GM21381 (cell line): ENCODE measurements around the gene PHETA1.
"Not testable (repeated sequence)": the region's sequence is repeated elsewhere in the genome, so short reads cannot be mapped to it uniquely, and the experiment has no call there.

Experiments used
- ATAC-seq: cut with Tn5 transposase; IDR thresholded peaks from one replicate; pipeline ENCODE4 v1.9.1; 2021; ENCODE audit warnings: mild to moderate bottlenecking, moderate library complexity; ENCODE audit not compliant: unreplicated experiment

PHETA1 gene

DNA sequence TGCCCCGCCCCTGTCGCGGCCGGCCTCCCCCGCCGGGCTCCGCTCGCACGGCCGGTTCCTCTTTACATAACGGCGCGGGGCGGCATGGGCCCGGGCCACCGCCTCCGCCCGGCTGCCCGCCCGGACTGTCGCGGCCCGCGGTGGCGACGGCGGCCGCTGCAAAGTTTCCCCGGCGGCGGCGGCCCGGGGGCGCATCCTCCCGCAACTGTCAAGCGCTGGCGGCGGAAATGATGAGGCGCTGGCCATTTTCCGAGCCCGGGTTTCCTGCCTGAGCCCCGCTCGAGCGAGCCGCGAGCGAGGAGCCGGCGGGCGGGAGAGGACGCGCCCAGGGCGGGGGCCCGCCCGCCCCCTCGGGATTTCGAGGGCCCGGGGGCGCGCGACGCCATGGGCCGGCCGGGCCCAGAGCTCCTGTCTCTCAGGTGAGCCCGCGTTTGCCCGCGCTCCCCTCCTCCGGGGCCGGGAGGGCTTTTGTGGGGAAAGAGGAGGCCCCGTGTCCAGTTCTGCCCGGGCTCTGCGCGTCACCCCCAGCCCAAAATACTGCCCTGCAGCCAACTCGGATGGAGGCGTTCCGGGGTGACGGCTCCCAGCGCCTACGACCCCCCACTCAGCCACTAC lies 37.1 kb upstream of the PHETA1 start, which contains the start of gene SH2B3:
Gene SH2B3 (plus strand): TSS at position 65 of the 615 bp plus-strand sequence. CDS start 12,223 bp downstream, outside the sequence.
- ATAC-seq: peak; percentile 5

DNA sequence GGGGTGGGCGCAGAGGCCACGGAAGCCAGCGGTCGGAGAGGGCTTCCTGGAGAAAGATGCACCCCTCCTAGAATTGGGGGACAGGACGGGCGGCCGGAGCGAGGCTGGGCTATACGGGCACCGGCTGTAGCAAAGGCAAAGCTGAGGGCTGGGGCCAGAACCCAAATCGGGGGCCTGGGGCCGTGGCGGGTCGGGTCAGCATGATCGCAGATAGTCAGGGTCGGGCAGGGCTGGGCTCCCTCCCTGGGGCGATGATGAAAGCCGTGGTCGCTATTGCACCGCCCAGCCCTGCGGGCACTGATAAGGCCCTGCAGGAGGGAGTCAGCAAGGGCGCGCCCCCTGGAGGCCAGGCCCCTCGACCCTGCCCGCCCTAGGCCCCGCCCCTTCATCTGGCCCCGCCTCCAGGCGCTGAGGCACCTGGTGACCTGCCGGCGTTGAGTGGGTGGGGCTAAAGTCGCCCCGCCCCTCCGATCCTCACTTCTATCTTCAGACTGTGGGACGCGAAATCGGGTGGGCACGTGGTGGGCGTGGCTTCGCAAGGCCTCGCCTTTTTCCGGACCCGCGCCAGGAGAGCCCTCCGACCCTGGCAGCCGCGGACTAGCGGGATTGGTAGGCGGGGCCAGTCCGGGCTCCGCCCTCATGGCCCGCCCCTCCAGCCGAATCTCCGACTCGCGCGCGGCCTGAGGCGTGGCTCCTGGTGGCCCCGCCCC lies 36.4 kb upstream of the PHETA1 start:
- ATAC-seq: peak; percentile 48

- ATAC-seq: no peak
Measured at GRCh38 chr12:111404362-111405148, 35.7 kb upstream of the PHETA1 start.

DNA sequence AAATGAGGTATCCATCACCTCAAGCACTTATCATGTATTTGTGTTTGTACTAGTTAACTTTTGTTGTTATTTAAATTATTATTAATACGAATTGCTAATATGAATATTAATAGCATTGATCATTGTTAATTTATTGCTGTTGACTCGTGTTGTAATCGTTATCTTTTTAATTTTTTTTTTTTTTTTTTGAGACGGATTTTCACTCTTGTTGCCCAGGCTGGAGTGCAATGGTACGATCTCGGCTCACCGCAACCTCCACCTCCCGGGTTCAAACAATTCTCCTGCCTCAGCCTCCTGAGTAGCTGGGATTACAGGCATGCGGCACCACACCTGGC lies 33.6 kb upstream of the PHETA1 start:
- not testable (repeated sequence) for ATAC-seq

DNA sequence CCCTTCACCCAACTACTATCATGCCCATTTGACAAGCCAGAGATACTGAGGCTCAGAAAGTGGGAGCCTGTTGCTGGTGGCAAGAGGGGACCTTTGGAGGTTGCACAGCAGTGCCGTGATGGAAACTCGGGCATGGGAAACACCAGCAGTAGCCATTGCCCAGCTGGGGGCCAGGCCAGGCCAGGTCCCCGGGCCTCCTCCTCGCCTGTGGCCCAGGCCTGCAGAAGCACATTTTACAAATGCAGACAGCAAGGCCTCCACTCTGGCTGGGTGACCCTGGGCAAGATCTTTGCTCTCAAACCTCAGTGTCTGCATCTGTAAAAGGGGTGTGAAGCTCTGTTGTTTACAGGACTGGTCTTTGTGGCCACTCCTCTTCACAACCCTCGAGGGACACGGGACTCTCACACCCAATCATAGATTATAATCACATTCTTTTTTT lies 32.3 kb upstream of the PHETA1 start:
- ATAC-seq: no peak

- ATAC-seq: not testable (repeated sequence)
Measured at GRCh38 chr12:111399741-111400404, 31.0 kb upstream of the PHETA1 start.

GRCh38 chr12:111398530-111398929 lies 29.6 kb upstream of the PHETA1 start:
- no peak for ATAC-seq

DNA sequence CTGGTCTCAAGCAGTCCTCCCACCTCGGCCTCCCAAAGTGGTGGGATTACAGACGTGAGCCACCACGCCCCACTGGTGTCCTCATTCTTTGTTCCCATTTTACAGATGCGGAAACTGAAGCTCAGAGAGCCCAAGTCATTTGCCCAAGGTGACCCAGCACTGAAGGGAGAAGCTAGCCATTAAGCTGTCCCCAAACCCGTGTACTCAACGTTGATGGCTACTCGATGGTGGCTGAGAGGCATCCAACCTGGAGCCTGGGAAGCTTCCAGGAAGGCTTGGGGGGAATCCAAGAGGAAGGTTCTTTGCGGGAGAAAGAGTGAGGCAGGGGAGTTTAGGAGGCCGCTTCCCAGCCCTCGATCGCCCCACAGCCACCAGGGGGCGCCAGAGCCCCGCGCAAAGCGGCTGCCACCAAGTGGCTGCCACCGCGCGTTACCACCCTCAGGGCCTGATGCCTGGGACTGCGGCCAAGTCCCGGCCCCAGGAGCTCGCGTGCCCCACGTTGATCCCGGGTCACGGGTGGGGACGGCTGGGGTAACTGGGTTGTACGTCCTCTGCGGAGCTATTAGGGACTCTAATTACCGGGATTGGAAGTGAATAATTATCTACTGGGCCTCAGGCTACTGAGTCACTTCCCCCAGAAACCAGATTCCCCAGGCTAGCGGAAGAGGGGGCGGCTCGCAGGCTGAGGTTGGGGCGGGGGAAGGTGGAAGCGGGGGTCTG lies 28.0 kb upstream of the PHETA1 start:
- ATAC-seq: peak; percentile 56

DNA sequence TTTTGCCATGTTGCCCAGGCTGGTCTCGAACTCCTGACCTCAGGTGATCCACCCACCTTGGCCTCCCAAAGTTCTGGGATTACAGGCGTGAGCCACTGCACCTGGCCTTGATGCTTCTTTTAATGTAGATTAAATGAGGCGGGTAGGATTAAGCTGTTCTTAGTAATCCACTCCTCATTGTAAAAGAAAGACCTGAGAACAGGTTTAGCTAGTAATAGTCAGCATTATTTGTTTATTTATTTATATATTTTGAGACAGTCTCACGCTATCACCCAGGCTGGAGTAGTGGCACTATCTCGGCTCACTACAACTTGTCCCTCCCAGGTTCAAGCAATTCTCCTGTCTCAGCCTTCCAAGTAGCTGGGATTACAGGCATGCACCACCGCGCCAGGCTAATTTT lies 27.4 kb upstream of the PHETA1 start:
- ATAC-seq: not testable (repeated sequence)

DNA sequence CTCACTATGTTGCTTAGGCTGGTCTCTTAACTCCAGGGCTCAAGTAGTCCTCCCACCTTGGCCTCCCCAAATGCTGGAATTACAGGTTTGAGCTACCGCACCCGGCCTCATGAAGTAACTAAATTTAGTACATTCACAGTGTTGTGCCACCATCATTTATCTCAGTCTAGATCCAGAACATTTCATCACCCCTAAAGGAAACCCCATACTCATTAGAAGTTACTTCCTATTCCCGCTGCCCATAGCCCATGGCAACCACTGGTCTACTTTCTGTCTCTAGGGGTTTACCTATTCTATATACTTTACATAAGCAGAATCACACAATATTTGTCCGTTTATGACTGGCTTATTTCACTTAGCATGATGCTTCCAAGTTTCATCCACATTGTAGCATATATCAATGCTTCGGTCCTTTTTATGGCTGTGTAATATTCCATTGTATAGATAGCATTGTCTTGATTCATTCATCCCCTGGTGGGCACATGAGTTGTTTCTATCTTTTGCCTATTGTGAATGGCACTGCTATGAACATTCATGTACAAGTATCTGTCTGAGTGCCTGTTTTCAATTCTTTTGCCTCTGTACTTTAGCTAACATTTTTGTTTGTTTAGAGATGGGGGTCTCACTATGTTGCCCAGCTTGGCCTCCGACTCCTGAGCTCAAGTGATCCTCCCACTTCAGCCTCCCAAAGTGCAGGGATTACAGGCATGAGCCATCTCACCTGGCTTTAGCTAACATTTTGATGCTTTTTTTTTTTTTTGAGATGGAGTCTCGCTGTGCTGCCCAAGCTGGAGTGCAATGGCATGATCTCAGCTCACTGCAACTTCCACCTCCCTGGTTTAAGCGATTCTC lies 26.7 kb upstream of the PHETA1 start:
- no peak for ATAC-seq

- no peak for ATAC-seq
Measured at GRCh38 chr12:111394480-111394879, 25.6 kb upstream of the PHETA1 start.

DNA sequence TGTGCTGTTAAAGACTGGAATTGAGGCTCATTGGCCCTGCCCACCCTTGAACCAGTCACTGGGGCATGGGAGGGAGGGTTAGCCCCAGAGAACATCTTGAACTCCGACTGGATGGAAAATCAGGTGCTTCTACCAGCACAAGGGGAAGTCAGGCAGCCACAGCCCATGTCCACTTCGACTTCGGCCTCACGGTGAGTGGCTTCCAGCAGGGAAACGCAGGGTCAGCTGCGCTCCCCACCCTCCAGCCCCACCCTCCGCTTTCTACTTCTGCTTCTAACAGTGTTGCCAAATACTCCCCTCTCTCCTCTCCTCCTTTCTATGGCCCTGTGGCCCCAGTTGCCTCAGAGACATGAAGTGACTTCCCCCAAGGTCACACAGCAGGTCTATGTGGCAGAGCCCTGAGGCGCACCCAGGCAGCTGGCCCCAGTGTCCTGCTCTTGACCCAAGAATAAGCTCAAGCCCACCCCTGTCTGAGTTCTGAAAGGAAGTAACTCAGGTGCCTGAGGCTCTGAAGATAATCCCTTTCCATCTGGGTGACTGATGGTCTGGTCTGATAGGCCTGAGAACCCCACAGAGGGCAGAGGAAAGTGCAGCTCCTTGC lies 24.9 kb upstream of the PHETA1 start:
- no peak for ATAC-seq

GRCh38 chr12:111390910-111391309 lies 22.0 kb upstream of the PHETA1 start:
- ATAC-seq: no peak

DNA sequence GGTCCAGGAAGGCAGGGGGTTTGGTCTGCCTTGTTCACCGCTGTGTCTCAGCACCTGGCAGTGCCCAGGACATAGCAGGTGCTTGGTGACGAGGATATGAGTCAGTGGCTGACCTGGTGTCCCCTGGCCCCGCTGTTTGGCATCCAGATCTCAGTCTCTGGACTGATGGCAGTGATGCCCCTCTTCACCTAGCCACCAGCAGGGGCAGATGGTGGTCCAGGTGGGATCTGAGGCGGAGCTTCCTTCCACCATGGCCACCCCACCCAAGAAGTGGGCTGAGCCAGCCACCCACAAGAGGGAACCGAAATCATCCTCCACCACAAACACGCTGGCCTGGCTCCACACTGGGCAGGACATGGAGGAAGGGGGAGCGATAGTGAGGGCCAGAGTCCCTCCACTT lies 20.7 kb upstream of the PHETA1 start:
- no peak for ATAC-seq

DNA sequence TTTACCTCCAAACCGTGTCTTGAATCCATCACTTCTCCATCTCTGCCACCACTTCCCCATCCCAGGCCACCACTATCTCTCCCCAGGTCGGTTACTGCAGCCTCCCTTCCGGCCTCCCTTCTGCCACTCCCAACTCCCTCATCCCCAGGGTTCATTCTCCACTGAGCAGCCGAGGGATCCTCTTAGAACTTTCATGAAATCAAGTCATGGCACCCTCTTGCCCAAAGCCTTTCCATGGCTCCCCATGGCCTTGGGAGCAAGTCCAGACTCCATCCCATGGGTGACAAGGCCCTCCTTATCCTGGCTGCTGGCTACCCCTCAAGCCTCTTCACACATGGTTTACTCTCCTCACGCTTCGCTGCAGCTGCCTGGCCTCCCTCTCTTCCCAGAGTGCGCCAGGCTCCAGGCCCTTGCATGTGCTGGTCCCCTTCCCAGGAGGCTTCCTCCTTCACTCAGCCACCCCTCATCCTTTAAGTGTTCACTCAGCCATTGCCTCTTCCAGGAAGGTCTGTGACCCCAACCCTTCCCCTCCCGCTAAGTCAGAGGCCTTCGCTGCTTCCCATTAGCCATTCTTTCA lies 18.9 kb upstream of the PHETA1 start:
- no peak for ATAC-seq

DNA sequence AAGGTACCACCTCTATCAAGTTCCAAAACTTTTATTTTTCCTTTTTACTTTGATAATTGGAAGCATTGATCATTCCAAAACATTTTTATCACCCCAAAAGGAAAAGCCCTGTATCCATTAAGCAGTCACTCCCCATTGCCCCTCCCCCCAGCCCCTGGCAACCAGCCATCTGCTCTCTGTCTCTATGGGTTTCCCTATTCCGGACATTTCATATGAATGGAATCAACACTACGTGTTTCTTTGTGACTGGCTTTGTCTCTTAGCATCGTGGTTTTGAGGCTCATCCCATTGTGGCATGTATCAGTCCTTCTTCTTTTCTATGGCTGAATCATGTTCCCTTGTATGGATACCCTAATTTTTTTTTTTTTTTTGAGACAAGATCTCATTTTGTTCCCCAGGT lies 18.0 kb upstream of the PHETA1 start:
- ATAC-seq: no peak

- ATAC-seq: no peak
Measured at GRCh38 chr12:111384596-111384995, 15.7 kb upstream of the PHETA1 start.

- no peak for ATAC-seq
Measured at GRCh38 chr12:111379942-111380554, 11.2 kb upstream of the PHETA1 start.

DNA sequence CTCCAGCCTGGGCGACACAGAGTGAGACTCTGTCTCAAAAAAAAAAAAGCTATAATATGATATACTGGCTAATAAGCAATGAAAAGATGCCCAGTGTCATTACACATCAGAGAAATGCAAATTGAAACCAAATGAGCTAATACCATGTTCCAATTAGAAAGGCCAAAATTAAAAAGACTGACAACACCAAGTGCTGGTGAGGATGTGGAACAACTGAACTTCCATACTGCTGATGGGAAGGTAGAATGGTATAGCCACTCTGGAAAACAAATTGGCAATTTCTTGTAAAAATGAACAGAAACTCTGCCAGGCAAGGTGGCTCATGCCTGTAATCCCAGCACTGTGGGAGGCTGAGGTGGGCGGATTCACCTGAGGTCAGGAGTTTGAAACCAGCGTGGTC lies 8.5 kb upstream of the PHETA1 start:
- ATAC-seq: no peak
